RWPE2 (cell line): ENCODE data around the gene CIBAR2.

ENCODE experiments used
- ATAC-seq: fragments of 200-7000 bp; cut with Tn5 transposase; 3 replicates; pipeline ENCODE4 v1.9.1; 2021; ENCODE audit warnings: low read depth
- DNase-seq: peaks from one replicate; pipeline ENCODE4 v3.0.0-alpha.2; 2020; ENCODE audit warnings: low spot score
- H3K27ac ChIP-seq: fragments of 450-650 bp; 2 replicates; pipeline ENCODE4 v1.5.1; 2017; ENCODE audit warnings: mild to moderate bottlenecking; ENCODE audit not compliant: poor library complexity, severe bottlenecking
- H3K27me3 ChIP-seq: fragments of 250-450 bp; sonication (Bioruptor Pico); 2 replicates; pipeline ENCODE4 v1.5.1; 2021; ENCODE audit warnings: mild to moderate bottlenecking, moderate library complexity; ENCODE audit not compliant: insufficient read depth, poor library complexity, severe bottlenecking
- H3K36me3 ChIP-seq: fragments of 250-450 bp; sonication (Bioruptor Pico); 2 replicates; pipeline ENCODE4 v1.5.1; 2020; ENCODE audit warnings: low read depth, mild to moderate bottlenecking, moderate library complexity
- H3K4me1 ChIP-seq: fragments of 250-450 bp; sonication (Bioruptor Pico); 2 replicates; pipeline ENCODE4 v1.5.1; 2021; ENCODE audit warnings: mild to moderate bottlenecking, moderate library complexity; ENCODE audit not compliant: insufficient read depth, poor library complexity, severe bottlenecking
- H3K4me3 ChIP-seq: fragments of 250-450 bp; sonication (Bioruptor Pico); 2 replicates; pipeline ENCODE4 v1.5.1; 2021; ENCODE audit warnings: mild to moderate bottlenecking, moderate library complexity; ENCODE audit not compliant: severe bottlenecking
- H3K9me3 ChIP-seq: fragments of 250-450 bp; sonication (Bioruptor Pico); 2 replicates; pipeline ENCODE4 v1.5.1; 2021; ENCODE audit warnings: mild to moderate bottlenecking, moderate library complexity; ENCODE audit not compliant: severe bottlenecking
- TF ChIP-seq, protein P1 (sequence below): fragments of 450-650 bp; IDR thresholded peaks from one replicate; pipeline ENCODE4 v1.5.1; 2017; ENCODE audit warnings: mild to moderate bottlenecking, moderate library complexity; ENCODE audit not compliant: poor library complexity, severe bottlenecking

Gene CIBAR2

DNA sequence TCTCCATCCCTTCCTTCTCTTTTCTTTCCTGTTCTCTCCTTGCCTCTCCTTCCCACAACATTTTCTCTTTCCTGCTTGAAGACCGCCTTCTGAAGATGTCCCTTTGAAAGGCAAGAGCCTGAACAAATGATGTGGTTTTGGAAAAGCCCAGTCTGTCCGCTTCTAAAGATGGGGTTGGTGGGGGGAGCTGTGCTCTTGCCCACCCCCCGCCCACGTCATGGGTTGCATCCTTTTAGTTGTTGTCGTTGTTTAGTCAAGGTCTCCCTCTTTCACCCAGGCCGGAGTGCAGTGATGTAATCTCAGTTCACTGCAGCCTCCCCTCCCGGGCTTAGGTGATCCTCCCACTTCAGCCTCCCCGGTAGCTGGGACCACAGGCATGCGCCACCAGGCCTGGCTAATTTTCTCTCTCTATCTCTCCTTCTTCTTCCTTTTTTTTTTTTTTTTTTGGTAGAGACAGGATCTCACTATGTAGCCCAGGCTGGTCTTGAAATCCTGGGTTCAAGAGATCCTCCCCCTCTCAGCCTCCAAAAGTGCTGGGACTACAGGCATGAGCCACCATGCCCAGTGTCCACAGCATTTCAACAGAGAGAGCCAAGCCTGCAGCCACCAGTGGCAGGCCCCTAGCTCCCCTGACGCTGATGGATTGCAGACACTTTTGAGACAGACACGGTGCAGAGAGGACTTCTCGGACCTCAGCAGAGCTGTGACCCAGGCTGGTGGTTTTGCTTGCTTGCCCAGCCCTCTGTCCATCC is 26.0 kb upstream of the CIBAR2 start:
- Histone ChIP-seq H3K27me3 (no peaks in the 10 kb centered on the region), H3K4me1 (no peaks in the 10 kb centered on the region), H3K27ac (no peak overlapping the region), H3K9me3 (no peaks in the 10 kb centered on the region), H3K36me3 (no peaks in the 10 kb centered on the region), H3K4me3 (no peak overlapping the region)
- ATAC-seq, result no peak
- no peak for DNase-seq
- TF ChIP-seq, protein P1, sequence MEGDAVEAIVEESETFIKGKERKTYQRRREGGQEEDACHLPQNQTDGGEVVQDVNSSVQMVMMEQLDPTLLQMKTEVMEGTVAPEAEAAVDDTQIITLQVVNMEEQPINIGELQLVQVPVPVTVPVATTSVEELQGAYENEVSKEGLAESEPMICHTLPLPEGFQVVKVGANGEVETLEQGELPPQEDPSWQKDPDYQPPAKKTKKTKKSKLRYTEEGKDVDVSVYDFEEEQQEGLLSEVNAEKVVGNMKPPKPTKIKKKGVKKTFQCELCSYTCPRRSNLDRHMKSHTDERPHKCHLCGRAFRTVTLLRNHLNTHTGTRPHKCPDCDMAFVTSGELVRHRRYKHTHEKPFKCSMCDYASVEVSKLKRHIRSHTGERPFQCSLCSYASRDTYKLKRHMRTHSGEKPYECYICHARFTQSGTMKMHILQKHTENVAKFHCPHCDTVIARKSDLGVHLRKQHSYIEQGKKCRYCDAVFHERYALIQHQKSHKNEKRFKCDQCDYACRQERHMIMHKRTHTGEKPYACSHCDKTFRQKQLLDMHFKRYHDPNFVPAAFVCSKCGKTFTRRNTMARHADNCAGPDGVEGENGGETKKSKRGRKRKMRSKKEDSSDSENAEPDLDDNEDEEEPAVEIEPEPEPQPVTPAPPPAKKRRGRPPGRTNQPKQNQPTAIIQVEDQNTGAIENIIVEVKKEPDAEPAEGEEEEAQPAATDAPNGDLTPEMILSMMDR, result no peak

DNA sequence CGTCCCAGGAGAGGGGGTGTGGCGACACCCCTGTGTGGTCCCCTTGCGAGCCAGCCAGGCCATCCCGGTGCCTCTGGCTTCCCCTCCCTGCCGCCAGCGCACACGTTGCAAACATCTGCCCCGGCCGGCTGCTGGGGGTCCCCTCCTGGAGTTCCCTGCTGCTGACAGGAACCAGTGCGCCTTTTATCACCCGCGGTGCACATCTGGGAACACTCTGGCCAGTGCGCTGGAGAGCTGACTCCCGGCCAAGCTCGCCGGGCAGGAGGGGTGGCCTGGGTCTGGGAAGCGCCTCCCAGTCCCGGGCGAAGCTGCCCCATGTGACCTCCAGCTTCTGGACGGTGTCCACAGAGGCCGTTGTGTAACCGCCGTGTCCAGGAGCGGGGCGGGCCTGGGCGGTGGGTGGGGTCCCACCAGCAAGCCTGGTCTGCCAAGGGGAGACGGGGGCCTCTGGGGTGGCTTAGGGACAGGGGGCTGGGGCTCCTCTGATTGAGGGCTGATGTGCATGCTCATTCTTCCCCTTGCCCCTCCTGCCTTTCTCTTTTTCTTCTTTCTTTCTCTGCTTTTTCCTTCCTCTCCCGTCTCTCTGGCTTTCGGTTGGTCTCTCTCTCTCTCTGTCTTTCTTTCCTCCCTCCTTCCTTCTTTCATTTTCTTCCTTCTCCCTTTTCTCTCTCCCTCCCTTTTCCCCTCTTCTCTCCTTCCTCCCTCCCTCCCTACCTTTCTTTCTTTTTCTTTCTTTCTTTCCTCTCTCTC is 25.2 kb upstream of the CIBAR2 start:
- H3K4me1 ChIP-seq, result no peaks in the 10 kb centered on the region
- ATAC-seq (peak; percentile 83), DNase-seq (no peak)
- H3K27ac ChIP-seq, result no peak overlapping the region
- H3K9me3 ChIP-seq, result no peaks in the 10 kb centered on the region
- no peaks in the 10 kb centered on the region for H3K27me3 ChIP-seq
- TF ChIP-seq, protein P1, result no peak
- no peak overlapping the region for H3K4me3 ChIP-seq
- no peaks in the 10 kb centered on the region for H3K36me3 ChIP-seq

DNA sequence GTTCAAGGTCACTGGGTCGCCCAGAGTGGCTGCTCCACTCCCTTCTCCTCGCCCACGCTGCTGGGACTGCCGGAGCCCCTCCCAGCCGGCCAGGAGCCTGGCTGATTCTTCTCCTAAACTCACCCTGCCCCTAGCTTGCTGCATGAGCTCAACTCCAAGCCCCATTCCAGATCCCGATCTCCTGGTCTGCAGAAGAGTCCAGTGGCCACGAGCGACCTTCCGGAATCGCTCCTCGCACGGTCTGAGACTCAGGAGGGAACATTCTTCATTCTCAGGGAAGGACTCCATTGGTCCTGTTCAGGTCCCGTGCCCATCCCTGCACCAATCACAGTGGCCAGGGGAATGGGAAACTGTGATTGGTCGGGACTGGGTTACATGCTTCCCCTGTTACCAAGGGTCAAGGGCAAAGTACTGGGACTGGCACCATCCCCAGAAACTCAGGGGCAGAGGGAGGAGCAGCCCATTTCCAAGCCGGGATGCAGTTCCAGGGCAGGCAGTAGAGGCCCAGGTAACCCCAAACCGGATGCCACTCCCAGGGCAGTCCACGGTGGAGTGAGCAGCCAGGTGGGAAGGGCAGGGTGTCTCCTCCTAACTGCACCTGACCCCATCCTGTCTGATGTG is 24.5 kb upstream of the CIBAR2 start:
- ATAC-seq, result peak; percentile 46
- no peak for DNase-seq

DNA sequence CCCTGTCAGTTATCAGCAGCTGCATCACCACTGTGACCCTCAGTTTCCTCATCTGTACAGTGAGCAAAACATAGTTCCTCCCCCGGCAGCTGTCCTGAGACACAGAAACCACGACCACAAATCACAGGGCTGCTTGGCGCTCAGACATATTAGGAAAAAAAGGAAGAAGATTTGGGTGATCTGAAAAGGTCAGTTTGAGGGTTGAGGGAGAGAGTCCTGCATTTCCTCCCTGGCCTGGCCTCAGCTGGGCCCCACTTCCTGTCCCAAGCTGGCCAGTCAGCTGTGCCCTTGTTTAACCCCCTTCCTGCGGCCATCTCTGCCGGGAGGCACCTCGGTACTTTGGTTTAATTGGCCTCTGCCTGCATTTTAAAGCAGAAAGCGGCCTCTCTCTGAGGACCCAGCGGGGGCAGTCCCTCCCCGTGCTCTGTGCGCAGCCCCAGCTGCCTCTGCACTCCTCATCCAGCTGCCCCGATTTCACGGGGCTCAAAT is 24.0 kb upstream of the CIBAR2 start:
- no peaks in the 10 kb centered on the region for H3K36me3 ChIP-seq
- H3K4me1 ChIP-seq, result no peaks in the 10 kb centered on the region
- no peaks in the 10 kb centered on the region for H3K27me3 ChIP-seq
- DNase-seq (no peak), ATAC-seq (no peak)
- no peak overlapping the region for H3K27ac ChIP-seq
- H3K4me3 ChIP-seq, result no peak overlapping the region
- no peaks in the 10 kb centered on the region for H3K9me3 ChIP-seq
- TF ChIP-seq, protein P1, result no peak

More for the DNA sequence above, 24.5 kb upstream of the CIBAR2 start:
- Histone ChIP-seq H3K27me3 (no peaks in the 10 kb centered on the region), H3K9me3 (no peaks in the 10 kb centered on the region), H3K36me3 (no peaks in the 10 kb centered on the region), H3K4me3 (no peak overlapping the region), H3K27ac (no peak overlapping the region), H3K4me1 (no peaks in the 10 kb centered on the region)
- TF ChIP-seq, protein P1, result no peak
